ENCODE data around the gene CRYGD.
"Not testable (repeated sequence)": the region's sequence is repeated elsewhere in the genome, so short reads cannot be mapped to it uniquely, and the experiment has no call there.

Gene CRYGD

GRCh38 chr2:208112969-208113368 lies 11.4 kb downstream of the CRYGD start:
- no peak for DNase-seq (ENCODE audit: extremely low read depth, low read depth)
- TF ChIP-seq CTCF (IDR thresholded peaks at IDR 0.05; ENCODE audit: low read depth, low read length), result no peak

GRCh38 chr2:208112273-208112745 lies 12.0 kb downstream of the CRYGD start:
- not testable (repeated sequence) for DNase-seq (ENCODE audit: extremely low read depth, low read depth)

- no peak for TF ChIP-seq CTCF (IDR thresholded peaks at IDR 0.05; ENCODE audit: low read depth, low read length)
- no peak for DNase-seq (ENCODE audit: extremely low read depth, low read depth)
Observed at GRCh38 chr2:208103616-208104015, 20.7 kb downstream of the CRYGD start.

- no peak for DNase-seq (ENCODE audit: extremely low read depth, low read depth)
- peak; percentile 10 for TF ChIP-seq CTCF (IDR thresholded peaks at IDR 0.05; ENCODE audit: low read depth, low read length)
Observed at GRCh38 chr2:208101716-208102631, 22.4 kb downstream of the CRYGD start.

GRCh38 chr2:208099682-208100470 lies 24.4 kb downstream of the CRYGD start:
- TF ChIP-seq CTCF (IDR thresholded peaks at IDR 0.05; ENCODE audit: low read depth, low read length), result no peak
- DNase-seq (ENCODE audit: extremely low read depth, low read depth), result no peak

- not testable (repeated sequence) for DNase-seq (ENCODE audit: extremely low read depth, low read depth)
Observed at GRCh38 chr2:208098701-208099100, 25.6 kb downstream of the CRYGD start.

- no peak for DNase-seq (ENCODE audit: extremely low read depth, low read depth)
- no peak for TF ChIP-seq CTCF (IDR thresholded peaks at IDR 0.05; ENCODE audit: low read depth, low read length)
Observed at GRCh38 chr2:208098267-208098666, 26.1 kb downstream of the CRYGD start.

- no peak for DNase-seq (ENCODE audit: extremely low read depth, low read depth)
- TF ChIP-seq CTCF (IDR thresholded peaks at IDR 0.05; ENCODE audit: low read depth, low read length), result no peak
Observed at GRCh38 chr2:208097801-208098200, 26.5 kb downstream of the CRYGD start.

Data from AG09319 (cell line).